H1 (cell line): ENCODE data around the gene MEA1. TPM values are rescaled to one million over a fixed set of nuclear protein-coding genes. Genes with fewer than 3 reads are reported as not detected.

Source experiments
- CTCF ChIA-PET: fragments of 300-600 bp; sonication (Branson Sonifier 250); formaldehyde crosslinking; loops from one replicate; lab custom pipeline; 2021; ENCODE audit not compliant: partially characterized antibody; lab: Charles Lee
- POLR2A ChIA-PET: fragments of 300-600 bp; sonication (Branson Sonifier 250); formaldehyde crosslinking; loops from one replicate; lab custom pipeline; 2021; ENCODE audit warnings: inconsistent platforms; ENCODE audit not compliant: partially characterized antibody; lab: Charles Lee
- DNase-seq, 2 experiments: peaks; one replicate each; pipeline versions ENCODE4 v3.0.0 to v3.0.0-alpha.2; 2010 to 2022; ENCODE audit warnings: low spot score in 2 of 2, low read depth in 1 of 2, mixed read lengths in 1 of 2
- FAIRE-seq: peaks from 2 replicates; lab custom pipeline; 2011; peaks lifted over from hg19 to GRCh38; lab: Jason Lieb, UNC
- H2AFZ ChIP-seq: 2 replicates; pipeline ENCODE4 v1.8.1; 2012; ENCODE audit warnings: low read length, inconsistent platforms
- H2AK5ac ChIP-seq: 2 replicates; pipeline ENCODE4 v1.6.1; 2013; ENCODE audit warnings: low read depth, low read length
- H2BK120ac ChIP-seq: replicated peaks from 2 replicates; pipeline ENCODE3; 2013; ENCODE audit warnings: low read depth, low read length, inconsistent platforms
- H2BK12ac ChIP-seq: 2 replicates; pipeline ENCODE4 v1.6.1; 2013; ENCODE audit warnings: low read depth, low read length
- H2BK15ac ChIP-seq: 2 replicates; pipeline ENCODE4 v1.6.1; 2013; ENCODE audit warnings: low read length
- H2BK20ac ChIP-seq: 2 replicates; pipeline ENCODE4 v1.6.1; 2013; ENCODE audit warnings: low read length
- H2BK5ac ChIP-seq: 2 replicates; pipeline ENCODE4 v1.6.1; 2013; ENCODE audit warnings: low read depth, low read length
- H3K14ac ChIP-seq: 2 replicates; pipeline ENCODE4 v1.6.1; 2013; ENCODE audit warnings: inconsistent platforms; ENCODE audit not compliant: insufficient read length
- H3K18ac ChIP-seq: 2 replicates; pipeline ENCODE4 v1.6.1; 2013; ENCODE audit warnings: low read length; ENCODE audit errors: extremely low read depth
- H3K23ac ChIP-seq: 2 replicates; pipeline ENCODE4 v1.6.1; 2013; ENCODE audit warnings: inconsistent platforms; ENCODE audit not compliant: insufficient read length
- H3K23me2 ChIP-seq: 2 replicates; pipeline ENCODE4 v1.6.1; 2013; ENCODE audit warnings: low read depth, low read length
- H3K27ac ChIP-seq: 2 replicates; pipeline ENCODE4 v1.6.1; 2011; ENCODE audit warnings: low read depth, low read length, inconsistent platforms
- H3K27me3 ChIP-seq, 4 experiments: replicated peaks in 1 of 4; 1 replicate in 1 of 4; 2 replicates in 3 of 4; pipeline versions ENCODE4 v1.6.1 to v1.8.1; 2011 to 2013; ENCODE audit warnings: low read length in 3 of 4, mild to moderate bottlenecking in 3 of 4, inconsistent platforms in 2 of 4, mixed read lengths in 2 of 4, moderate library complexity in 1 of 4; ENCODE audit not compliant: control insufficient read depth in 3 of 4, insufficient read depth in 3 of 4; ENCODE audit errors: extremely low read depth in 1 of 4
- H3K36me3 ChIP-seq, 4 experiments: 2 replicates each; pipeline versions ENCODE4 v1.6.1 to v1.8.1; 2011 to 2013; ENCODE audit warnings: mild to moderate bottlenecking in 4 of 4, low read length in 3 of 4, moderate library complexity in 2 of 4, control low read depth in 1 of 4, inconsistent platforms in 1 of 4; ENCODE audit not compliant: insufficient read depth in 4 of 4, control insufficient read depth in 2 of 4
- H3K4ac ChIP-seq: replicated peaks from 2 replicates; pipeline ENCODE3; 2013; ENCODE audit warnings: low read length, low read depth, mixed read lengths, inconsistent platforms; ENCODE audit not compliant: insufficient read length
- H3K4me1 ChIP-seq, 4 experiments: replicated peaks in 1 of 4; 1 replicate in 1 of 4; 2 replicates in 3 of 4; pipeline versions ENCODE4 v1.6.1 to v1.8.1; 2011 to 2013; ENCODE audit warnings: low read length in 3 of 4, inconsistent platforms in 2 of 4, mixed read lengths in 1 of 4; ENCODE audit not compliant: insufficient read depth in 4 of 4, control insufficient read depth in 3 of 4
- H3K4me2 ChIP-seq, 2 experiments: 2 replicates each; pipeline versions ENCODE4 v1.6.1 to v1.8.1; 2011 to 2013; ENCODE audit warnings: low read depth in 2 of 2, low read length in 2 of 2, control low read depth in 1 of 2, inconsistent platforms in 1 of 2, mild to moderate bottlenecking in 1 of 2; ENCODE audit not compliant: insufficient read depth in 1 of 2
- H3K4me3 ChIP-seq, 4 experiments: fragments of 200-600, 300-600 bp in 1 of 4; sonication (generic), shearing (Covaris generic), sonication (Bioruptor Twin) in 1 of 4; 2 replicates each; pipeline versions ENCODE4 v1.5.1 to v1.8.1; 2011 to 2016; ENCODE audit warnings: low read length in 4 of 4, low read depth in 3 of 4, control low read depth in 2 of 4, inconsistent platforms in 2 of 4, mild to moderate bottlenecking in 2 of 4, mixed read lengths in 1 of 4, moderate library complexity in 1 of 4; ENCODE audit not compliant: insufficient read depth in 2 of 4; ENCODE audit errors: extremely low read depth in 1 of 4
- H3K56ac ChIP-seq: replicated peaks from 2 replicates; pipeline ENCODE3; 2013; ENCODE audit warnings: low read depth, mild to moderate bottlenecking, mixed read lengths, low read length, inconsistent platforms; ENCODE audit not compliant: insufficient read length
- H3K79me1 ChIP-seq: 2 replicates; pipeline ENCODE4 v1.6.1; 2013; ENCODE audit warnings: low read depth, low read length, control low read depth
- H3K79me2 ChIP-seq, 2 experiments: 2 replicates each; pipeline versions ENCODE4 v1.6.1 to v1.8.1; 2012 to 2013; ENCODE audit warnings: low read length in 2 of 2, mild to moderate bottlenecking in 2 of 2, inconsistent platforms in 1 of 2; ENCODE audit not compliant: insufficient read depth in 2 of 2, control insufficient read depth in 1 of 2
- H3K9ac ChIP-seq, 4 experiments: replicated peaks in 1 of 4; 1 replicate in 1 of 4; 2 replicates in 3 of 4; pipeline versions ENCODE4 v1.6.1 to v1.8.1; 2011 to 2013; ENCODE audit warnings: low read depth in 3 of 4, low read length in 3 of 4, control low read depth in 2 of 4, mild to moderate bottlenecking in 2 of 4, moderate library complexity in 2 of 4, inconsistent platforms in 1 of 4; ENCODE audit errors: extremely low read depth in 1 of 4
- H3K9me3 ChIP-seq, 2 experiments: 2 replicates each; pipeline versions ENCODE4 v1.6.1 to v1.8.1; 2012 to 2013; ENCODE audit warnings: mild to moderate bottlenecking in 2 of 2, moderate library complexity in 2 of 2, control low read depth in 1 of 2, inconsistent platforms in 1 of 2, low read depth in 1 of 2, low read length in 1 of 2, mixed read lengths in 1 of 2; ENCODE audit not compliant: insufficient read depth in 2 of 2
- H4K20me1 ChIP-seq, 2 experiments: replicated peaks in 1 of 2; 2 replicates each; pipeline versions ENCODE3 to v1.8.1; 2011 to 2013; ENCODE audit warnings: inconsistent platforms in 2 of 2, low read length in 2 of 2, mild to moderate bottlenecking in 1 of 2; ENCODE audit not compliant: insufficient read depth in 2 of 2, control insufficient read depth in 1 of 2
- H4K5ac ChIP-seq: 2 replicates; pipeline ENCODE4 v1.6.1; 2013; ENCODE audit warnings: low read length, low read depth, mixed read lengths, inconsistent platforms; ENCODE audit not compliant: insufficient read length
- H4K8ac ChIP-seq: 2 replicates; pipeline ENCODE4 v1.8.0; 2013; ENCODE audit warnings: mild to moderate bottlenecking, moderate library complexity, low read length, inconsistent platforms; ENCODE audit not compliant: insufficient read depth; ENCODE audit errors: extremely low read depth
- H4K91ac ChIP-seq: replicated peaks from 2 replicates; pipeline ENCODE3; 2013; ENCODE audit warnings: low read length, mixed read lengths, inconsistent platforms; ENCODE audit not compliant: insufficient read length
- CTBP2 ChIP-seq: IDR thresholded peaks from 2 replicates; pipeline ENCODE4 v1.7.0; 2011; ENCODE audit warnings: borderline replicate concordance, mild to moderate bottlenecking, moderate library complexity, mixed read lengths, low read length; ENCODE audit not compliant: insufficient read depth, insufficient read length
- TEAD4 ChIP-seq: IDR thresholded peaks from 2 replicates; pipeline ENCODE4 v1.6.1; 2012; ENCODE audit warnings: low read depth, low read length, inconsistent platforms, mixed read lengths
- WGBS, 2 experiments: shearing (Covaris generic) in 1 of 2; methylation state at CpG; one replicate each; pipeline versions ENCODE4 v1.1.6 to v1.1.7; 2013 to 2015; ENCODE audit warnings: low lambda C conversion rate in 2 of 2, mixed read lengths in 2 of 2, inconsistent platforms in 1 of 2, low coverage in 1 of 2, missing lambda C conversion rate in 1 of 2; ENCODE audit not compliant: insufficient replicate concordance in 2 of 2, insufficient coverage in 1 of 2, insufficient read length in 1 of 2; ENCODE audit errors: extremely low coverage in 1 of 2, missing lambda C conversion rate in 1 of 2; 5-methylcytosine and 5-hydroxymethylcytosine counted together
- polyA plus RNA-seq, 7 experiments: library from polyadenylated mRNA; depleted of rRNA in 3 of 7; stranded (reverse) in 5 of 7; unstranded in 2 of 7; fragments of >200 nt in 5 of 7; fragments of 200-250 nt in 2 of 7; gene quantifications; 1 replicate in 5 of 7; 2 replicates in 1 of 7; 4 replicates in 1 of 7; pipeline versions ENCODE4 v1.2.1 to v1.2.3, GENCODE V29; 2011 to 2013; ENCODE audit warnings: missing spikeins in 2 of 7, mixed read lengths in 2 of 7
- total RNA-seq: library from RNA; stranded (reverse); fragmentation: NEBNext Ultra II Directional; extraction: Animal tissue kit (Norgen Biotek cat#: 25700); gene quantifications from 2 replicates; pipeline ENCODE4 v1.2.1, GENCODE V29; 2021

MEA1 gene
- total and polyA plus RNA-seq, 2 of the 8 experiments (the other 6 are each of a cell fraction or from before 2014, with no cell fraction given), result 94.2 to 96.4 TPM

DNA sequence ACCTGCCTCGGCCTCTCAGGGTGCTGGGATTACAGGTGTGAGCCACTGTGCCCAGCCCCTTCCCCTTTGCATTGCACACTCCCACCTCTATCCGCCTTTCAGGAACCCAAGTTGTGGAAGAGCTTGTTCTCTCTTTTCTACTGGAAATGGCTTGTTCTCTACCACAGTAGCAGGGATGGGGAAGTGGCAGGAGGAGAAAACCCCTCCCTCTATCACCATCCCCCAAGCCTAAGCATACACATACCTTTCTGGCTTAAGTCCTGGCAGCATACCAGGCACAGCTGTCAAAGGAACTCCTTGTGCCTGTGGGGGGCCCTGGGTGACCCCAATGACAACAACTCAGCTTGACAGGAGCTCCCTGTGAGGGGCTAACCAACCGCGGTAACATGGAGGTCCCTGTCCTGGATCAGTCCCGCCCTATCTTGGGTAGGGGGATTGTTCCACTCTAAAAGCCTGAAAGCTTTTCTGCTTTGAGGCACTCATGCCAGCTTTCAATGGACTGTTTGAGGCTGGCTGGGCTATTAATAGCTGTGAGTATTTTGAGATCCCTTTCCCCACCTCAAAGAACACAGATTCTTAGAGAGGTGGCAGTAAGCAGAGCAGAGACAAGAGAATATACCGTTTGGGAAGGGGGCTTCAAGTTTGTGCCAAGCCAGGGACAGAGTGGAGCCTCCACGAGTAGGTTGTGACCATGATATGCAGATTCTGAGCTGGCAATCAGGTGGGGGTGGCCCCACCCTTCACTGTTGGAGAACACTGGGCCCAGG is 2.6 kb upstream of the MEA1 start:
- Histone ChIP-seq H4K8ac (no peak overlapping the region), H3K23me2 (peaks cover 10% of the 10 kb centered on the region), H2BK15ac (no peak overlapping the region), H3K18ac (no peak overlapping the region), H2BK120ac (no peak overlapping the region), H2BK5ac (no peak overlapping the region; the same call in 1 of the 2 replicates), H4K5ac (no peak overlapping the region), H2BK20ac (no peak overlapping the region), H3K4ac (no peak overlapping the region), H3K79me2 (peaks cover 3 to 45% of the 10 kb centered on the region in 2 experiments; a peak in 2 of 4 replicates), H3K27me3 (no peaks in the 10 kb centered on the region), H3K56ac (no peak overlapping the region), H3K4me2 (no peak overlapping the region), H2BK12ac (no peak overlapping the region), H3K4me1 (peaks cover 0 to 12% (median 6%) of the 10 kb centered on the region in 4 experiments; a peak in 6 of 7 replicates), H3K23ac (no peak overlapping the region), H4K20me1 (peaks cover 0 to 2% of the 10 kb centered on the region in 2 experiments), H2AFZ (no peak overlapping the region), H4K91ac (no peak overlapping the region), H3K79me1 (peaks cover 8% of the 10 kb centered on the region), H3K14ac (no peak overlapping the region), H3K4me3 (no peak overlapping the region), H3K9me3 (no peaks in the 10 kb centered on the region), H2AK5ac (no peak overlapping the region), H3K27ac (no peak overlapping the region), H3K36me3 (peaks cover 14 to 37% (median 25%) of the 10 kb centered on the region in 4 experiments; a peak in 7 of 8 replicates), H3K9ac (no peak overlapping the region; a peak in 2 of 7 replicates)
- WGBS, 2 experiments, result 89% methylated on average over 7 of the region's 7 CpGs; no CpG with 5 or more reads in 1 of the 2 experiments
- CTCF ChIA-PET, result interaction anchor here (0.8 to 1.3 kb wide), 6 partner anchors 10 to 67 kb away, joined by 3 to 5 read pairs (median 4); no protein-coding TSS in a partner anchor
- POLR2A ChIA-PET, result interaction anchor here (0.8 to 27.9 kb wide), 9 partner anchors 9 to 121 kb away, joined by 3 to 584 read pairs (median 5); partner anchors contain the start of genes CNPY3, CUL7, KLC4 and MRPL2
- FAIRE-seq (no peak), DNase-seq (no peak)
- 0 out of 2 replicates have a peak, but pooled peaks have one; percentile 12 for TF ChIP-seq TEAD4
- no peak for TF ChIP-seq CTBP2
